ENCODE data around the gene RAF1.
"Not testable (repeated sequence)": the region's sequence is repeated elsewhere in the genome, so short reads cannot be mapped to it uniquely, and the experiment has no call there.

The RAF1 gene

DNA sequence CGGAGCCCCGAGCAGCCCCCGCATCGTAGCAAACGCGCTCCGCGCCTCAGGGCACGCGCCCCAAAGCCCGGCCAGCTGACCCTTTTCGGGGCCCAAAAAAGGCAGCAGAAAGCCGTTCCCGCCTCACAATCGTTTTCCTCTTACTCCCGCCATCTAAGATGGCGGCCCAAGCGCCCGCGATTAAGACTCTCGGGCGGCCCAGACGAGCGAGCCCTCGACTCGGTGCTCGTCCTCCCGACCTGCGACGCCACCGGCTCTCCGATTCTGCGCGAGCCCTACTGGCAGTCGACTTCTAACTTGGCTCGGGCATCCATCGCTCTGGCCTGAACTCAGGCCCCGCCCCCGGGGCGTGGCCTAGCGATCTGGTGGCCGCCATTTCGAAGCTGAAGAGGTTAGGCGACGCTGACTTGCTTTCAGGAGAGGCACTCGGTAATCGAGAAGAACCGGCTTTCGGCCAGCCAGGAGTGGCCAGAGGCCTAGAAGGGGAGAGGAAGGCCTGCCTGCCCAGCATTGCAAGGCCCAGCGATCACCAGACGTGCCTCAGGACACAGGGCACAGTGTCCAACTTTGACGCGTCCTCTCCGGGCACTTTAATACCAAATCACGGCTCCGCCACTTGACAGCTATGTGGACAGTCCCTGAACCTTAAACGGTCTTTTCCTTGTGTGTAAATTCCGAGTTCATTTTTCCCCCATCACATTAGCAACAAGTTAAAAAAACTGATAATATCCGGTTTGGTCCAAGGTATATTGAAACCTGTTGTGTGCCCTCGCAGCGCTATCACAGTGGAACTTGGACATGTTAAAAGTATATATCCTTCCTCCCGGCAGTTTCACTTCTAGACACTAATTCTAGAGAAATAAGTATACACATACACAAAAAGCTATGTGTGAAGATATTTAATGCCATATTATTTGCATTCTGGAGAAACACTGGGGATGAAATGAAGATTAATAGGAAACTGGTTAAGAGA lies at the start of gene RAF1:
Gene RAF1 (minus strand): TSS at position 182 of the 973 bp plus-strand sequence. CDS start 45,396 bp downstream, outside the sequence.
- peak; percentile 98 for DNase-seq (ENCODE audit: low spot score)

DNA sequence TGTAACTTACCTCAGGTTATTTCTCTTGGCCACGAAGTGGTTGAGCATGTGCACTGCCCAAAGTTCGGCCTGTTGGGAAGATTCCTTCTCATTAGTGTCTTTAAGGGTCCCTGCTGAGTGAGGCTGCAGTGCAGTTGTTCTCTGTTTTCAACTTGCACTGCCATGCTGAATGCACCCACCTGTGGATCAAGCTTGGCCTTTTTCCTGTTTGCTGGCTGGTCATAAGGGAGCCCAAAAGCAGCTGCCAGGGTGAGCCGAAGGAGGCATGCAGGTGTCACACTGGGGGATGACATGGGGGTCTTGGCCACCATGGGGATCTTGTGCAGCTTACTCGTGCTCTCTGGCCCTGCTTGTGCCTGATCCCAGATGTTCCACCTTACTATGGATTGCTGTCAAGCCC lies 46.1 kb upstream of the RAF1 start:
- no peak for DNase-seq (ENCODE audit: low spot score)

DNA sequence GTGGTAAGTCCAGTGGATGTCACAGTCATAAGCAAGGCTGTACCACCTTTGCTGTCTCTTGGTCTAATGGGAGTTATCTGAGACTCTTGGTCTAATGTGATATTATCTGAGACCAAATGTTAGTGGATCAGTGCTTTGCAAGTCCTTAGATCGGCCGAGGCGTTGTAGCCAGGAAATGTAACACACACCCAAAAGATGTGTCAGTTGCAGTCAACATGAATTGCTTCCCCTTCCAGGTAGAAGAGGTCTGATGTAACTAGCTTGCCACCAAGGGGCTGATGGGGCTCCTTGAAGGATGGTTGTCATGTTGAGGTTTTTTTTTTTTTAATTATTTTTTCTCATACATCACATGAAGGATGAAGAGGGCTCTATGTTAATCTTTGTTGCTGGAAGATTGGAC lies 45.4 kb upstream of the RAF1 start:
- DNase-seq (ENCODE audit: low spot score): no peak

DNA sequence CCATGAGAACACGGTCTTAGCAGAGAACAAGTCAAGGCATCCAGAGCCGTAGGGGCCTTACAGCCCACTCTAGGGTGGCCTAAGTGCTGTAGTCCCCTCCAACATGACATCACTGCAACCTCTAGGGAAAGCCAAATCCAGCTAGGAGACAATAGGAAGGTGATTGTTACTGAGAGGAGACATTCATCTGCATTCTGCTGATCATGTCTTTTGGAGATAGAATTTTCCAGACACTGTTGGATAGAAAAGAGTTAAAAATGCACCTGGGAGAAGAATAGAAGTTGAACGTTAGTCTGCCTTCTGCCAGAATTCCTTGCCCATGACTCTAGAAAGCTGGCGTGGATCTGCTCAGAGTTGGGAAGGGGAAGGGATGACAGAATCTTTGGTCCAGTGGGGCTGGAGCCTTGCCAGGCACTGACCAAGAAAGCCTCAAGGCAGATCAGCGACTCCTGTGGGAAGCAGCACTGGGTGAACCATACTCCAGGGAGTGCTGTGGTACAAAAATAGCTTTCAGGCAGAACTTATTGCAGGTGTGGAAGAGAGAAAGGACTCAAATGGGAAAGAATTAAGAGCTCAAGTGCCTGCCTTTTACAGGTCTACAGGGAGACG lies 44.8 kb upstream of the RAF1 start:
- DNase-seq (ENCODE audit: low spot score): no peak

DNA sequence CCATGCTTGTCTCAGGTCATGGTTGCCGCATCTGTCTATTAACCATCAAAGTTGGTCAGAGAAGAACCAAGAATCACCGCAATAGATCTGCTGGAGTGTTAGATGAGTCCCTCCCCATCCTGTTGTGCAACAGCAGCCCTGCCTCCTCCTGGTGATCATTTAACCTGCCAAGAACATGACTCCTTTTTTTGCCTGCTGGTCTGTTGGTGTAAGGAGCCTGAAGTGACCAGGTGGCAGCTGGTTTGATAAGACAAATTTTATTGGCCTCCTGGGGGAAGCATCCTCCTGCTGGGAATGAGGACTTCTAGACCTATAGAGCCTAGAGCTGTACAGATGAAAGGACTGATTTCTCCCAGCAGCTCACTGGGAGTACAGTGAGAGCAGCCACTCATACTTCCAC lies 43.5 kb upstream of the RAF1 start:
- DNase-seq (ENCODE audit: low spot score): no peak

DNA sequence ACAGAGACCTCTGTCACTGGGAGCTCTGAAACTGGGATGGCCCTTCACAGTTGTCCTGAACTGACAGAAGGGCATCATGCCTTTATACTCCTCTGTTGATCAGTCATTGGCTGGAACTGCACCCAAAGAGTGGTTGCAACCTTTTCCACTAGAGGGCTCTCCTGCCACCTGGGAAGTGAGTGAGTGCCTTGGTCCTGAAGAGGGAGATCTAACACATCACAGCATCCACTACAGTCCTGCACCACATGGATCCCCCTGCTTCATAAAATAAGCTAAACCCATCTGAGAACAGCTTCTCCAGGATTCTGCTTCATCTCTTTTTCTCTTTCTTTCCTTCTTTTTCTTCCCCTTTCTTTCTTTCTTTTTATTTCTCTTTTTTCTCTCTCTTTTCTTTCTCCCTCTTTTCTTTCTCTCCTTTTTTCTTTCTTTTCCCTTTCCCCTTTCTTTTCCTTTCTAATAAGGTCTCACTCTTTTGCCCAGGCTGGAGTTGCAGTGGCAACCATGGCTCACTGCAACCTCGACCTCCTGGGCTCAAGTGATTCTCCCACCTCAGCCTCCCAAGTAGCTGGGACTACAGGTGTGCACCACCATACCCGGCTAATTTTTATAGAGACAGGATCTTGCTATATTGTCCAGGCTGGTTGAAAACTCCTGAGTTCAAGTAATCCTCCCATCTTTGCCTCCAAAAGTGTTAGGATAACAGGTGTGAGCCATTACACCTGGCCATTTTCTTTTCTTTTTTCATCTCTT lies 42.8 kb upstream of the RAF1 start:
- peak; percentile 80 for DNase-seq (ENCODE audit: low spot score)

DNA sequence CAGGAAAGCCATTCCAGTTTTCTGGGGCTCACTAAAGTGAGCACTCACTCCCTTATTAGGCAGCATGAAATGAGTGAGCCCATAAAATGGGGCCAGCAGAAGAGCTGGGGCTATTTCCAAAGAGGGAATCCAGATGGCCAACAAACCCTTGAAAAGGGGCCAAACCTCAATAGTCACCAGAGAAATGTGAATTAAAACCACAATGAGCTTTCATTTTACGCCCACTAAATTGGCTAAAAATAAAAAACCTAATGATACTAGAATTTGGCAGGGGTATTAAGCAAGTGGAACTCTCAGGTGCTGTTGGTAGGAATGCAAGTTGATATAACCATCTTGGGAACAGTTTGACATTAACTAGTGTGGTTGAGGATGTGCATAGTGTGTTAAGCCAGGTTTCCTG lies 42.1 kb upstream of the RAF1 start:
- no peak for DNase-seq (ENCODE audit: low spot score)

DNA sequence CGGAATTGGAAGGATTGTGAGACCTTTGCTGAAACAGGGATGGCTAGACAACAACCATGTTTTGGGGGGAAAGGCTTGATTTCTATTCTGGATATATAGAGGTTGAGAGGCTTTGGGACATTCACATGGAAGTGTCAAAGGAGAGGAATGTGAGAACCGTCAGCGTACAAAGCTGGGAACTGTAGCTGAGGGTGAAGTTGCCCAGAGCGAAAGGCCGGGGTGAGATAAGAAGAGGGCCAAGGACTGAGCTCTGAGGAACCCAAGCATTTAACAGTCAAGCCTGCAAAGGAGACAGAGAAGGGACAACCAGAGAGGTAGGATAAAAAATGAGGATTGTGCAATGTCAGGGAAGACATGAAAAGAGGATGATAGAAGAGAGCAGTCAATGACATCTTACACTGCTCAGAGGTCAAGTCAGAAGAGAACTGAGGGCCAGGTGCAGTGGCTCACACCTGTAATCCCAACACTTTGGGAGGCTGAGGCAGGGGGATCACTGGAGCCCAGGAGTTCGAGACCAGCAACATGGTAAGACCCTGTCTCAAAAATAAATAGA lies 41.5 kb upstream of the RAF1 start:
- DNase-seq (ENCODE audit: low spot score): no peak

DNA sequence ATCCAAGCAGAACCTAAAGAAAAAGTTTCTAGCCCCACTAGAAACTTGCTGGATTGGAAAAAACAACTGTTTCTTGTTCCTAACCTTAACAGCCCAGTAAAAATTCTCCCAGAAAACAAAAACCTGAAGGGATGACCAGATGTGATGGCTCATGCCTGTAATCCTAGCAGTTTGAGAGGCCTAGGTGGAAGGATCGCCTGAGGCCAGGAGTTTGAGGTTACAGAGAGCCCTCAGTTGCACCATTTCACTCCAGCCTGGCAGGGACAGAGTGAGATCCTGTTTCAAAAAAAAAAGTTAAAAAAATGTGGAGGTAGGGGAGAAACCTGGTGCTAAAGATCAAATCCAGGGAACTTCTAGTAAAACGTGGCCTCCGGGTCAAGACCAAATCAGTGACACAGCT lies 38.6 kb upstream of the RAF1 start:
- no peak for DNase-seq (ENCODE audit: low spot score)

DNA sequence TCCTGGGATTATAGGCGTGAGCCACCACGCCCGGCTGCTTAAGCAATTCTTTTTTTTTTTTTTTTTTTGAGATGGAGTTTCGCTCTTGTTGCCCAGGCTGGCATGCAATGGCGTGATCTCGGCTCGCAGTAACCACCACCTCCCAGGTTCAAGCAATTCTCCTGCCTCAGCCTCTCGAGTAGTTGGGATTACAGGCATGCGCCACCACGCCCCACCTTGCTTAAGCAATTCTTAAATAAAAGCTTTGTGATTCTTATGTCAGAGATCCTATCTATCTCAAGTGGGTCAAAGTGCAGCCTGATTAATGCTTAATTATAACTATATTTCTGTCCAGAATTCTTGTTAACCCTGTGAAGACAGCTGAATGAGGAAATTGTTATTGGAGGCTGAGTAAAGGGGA lies 37.7 kb upstream of the RAF1 start:
- not testable (repeated sequence) for DNase-seq (ENCODE audit: low spot score)

DNA sequence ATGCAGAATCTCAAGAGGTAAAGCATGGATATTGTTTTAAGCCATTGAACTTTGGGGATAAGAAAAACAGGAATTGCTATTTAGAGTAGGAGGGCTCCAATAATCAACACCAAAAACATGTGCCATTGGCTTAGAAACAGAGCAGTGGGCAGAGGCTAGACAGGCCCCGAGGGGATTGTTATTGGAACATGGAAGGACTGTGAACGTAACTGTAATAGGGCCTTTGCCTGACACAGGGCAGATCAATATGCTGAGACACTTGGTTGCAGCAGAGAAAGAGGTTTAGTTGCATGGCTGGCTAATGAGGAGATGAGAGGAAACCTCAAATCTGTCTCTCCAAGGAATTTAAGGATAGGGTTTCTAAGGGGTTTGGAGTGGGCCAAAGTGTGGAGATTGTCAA lies 36.9 kb upstream of the RAF1 start:
- no peak for DNase-seq (ENCODE audit: low spot score)

DNA sequence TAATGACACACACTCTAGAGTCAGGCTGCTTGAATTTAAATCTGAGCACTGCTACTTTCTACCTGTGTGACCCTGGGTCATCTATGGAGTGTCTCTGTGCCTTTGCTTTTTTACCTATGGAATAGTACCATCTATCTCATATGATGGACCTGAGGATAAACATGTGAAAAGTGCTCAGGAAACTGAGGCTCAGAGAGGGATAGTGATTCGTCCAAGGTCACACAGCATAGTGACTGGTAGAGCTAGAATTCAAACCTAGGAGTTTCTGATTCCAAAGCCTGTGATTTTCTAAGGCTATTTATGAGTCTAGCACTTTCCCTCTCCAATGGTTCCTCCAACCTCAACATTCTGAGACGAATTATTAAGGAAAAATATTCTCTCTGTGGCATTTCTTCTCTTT lies 32.0 kb upstream of the RAF1 start:
- DNase-seq (ENCODE audit: low spot score): no peak

DNA sequence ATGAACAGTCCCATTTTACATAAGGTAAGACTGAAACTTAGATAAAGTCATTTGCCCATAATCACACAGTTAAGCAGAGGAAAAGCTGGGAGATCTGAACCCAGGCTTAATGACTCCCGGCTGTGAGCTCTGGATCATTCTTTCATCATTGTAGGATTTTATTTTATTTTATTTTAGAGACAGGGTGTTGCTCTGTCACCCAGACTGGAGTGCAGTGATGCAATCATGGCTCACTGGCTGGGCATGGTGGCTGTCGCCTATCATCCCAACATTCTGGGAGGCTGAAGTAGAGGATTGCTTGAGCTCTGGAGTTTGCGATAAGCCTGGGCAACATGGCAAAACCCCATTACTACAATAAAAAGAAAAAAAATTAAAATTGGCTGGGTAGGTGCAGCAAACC lies 31.2 kb upstream of the RAF1 start:
- DNase-seq (ENCODE audit: low spot score): no peak

DNA sequence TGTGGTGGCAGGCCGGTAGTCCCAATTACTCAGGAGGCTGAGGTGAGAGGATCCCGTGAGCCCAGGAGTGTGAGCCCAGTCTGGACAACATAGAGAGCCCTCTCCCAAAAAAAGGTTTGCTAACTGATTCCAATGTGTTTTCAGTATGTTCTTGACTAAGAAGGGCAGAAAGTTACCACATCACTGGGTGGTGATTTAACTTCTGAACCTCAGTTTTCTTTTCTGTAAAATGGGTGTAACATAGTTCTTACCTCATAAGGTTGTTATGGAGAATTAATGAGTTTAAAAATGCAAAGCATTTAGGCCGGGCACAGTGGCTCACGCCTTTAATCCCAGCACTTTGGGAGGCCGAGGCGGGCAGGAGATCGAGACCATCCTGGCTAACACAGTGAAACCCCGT lies 28.5 kb upstream of the RAF1 start:
- DNase-seq (ENCODE audit: low spot score): no peak

DNA sequence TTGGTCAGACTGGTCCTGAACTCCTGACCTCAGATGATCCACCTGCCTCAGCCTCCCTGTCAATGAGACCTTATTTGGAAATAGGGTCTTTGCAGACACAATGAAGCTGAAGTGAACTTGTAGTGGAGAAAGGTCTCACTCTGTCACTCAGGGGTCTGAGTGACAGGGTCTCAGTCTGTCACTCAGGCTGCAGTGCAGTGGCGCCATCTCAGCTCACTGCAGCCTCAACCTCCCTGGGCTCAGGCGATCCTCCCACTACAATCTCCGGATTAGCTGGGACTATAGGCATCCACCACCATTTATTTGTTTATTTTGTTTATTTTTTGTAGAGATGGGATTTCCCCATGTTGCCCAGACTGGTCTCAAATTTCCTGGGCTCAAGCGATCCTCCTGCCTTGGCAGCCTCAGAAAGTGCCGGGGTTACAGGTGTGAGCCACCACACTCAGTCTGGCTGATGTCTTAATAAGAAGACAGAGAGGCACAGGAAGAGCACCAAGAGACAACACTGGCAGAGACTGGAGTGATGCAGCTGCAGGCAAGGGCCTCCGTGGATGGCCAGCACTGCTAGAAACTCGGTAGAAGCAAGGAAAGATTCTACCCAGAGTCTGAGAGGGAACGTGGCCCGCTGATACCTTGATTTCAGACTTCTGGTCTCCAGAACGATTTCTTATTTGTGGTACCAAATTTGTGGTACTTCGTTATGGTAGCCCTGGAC lies 26.2 kb upstream of the RAF1 start:
- no peak for DNase-seq (ENCODE audit: low spot score)

DNA sequence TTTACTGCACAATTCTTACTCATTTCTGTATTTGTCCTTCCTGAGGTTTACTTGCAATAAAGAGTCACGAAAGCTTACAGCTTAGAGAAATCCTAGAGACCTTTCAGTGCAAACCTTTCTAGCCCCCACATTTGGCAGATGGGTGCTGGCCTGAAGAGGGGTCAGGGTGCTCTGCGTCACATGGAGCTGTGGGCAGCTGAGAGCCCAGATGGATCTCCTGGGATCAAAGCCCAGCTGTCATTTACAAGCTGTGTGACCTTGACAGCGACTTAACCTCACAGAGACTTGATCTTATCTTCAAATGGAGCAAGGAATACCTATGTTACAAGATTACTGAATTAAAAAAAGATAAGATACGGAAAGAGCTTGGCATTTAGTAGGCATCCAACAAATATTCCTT lies 24.0 kb upstream of the RAF1 start:
- DNase-seq (ENCODE audit: low spot score): no peak

DNA sequence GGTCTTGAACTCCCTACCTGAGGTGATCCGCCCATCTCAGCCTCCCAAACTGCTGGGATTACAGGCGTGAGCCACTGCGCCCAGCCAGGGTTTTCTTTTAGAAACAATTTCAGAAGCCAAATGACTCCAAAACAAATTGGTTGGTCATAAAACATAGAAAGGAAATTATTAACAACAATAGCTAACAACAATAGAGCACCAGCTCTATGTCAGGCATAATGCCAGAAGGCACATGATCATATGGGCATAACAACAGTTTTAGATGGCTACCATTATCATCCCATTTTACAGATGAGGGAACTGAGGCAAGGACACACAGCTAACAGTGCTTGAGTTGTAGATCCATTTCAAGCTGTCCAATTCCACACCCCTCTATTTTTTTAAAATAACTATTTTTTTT lies 22.2 kb upstream of the RAF1 start:
- no peak for DNase-seq (ENCODE audit: low spot score)

DNA sequence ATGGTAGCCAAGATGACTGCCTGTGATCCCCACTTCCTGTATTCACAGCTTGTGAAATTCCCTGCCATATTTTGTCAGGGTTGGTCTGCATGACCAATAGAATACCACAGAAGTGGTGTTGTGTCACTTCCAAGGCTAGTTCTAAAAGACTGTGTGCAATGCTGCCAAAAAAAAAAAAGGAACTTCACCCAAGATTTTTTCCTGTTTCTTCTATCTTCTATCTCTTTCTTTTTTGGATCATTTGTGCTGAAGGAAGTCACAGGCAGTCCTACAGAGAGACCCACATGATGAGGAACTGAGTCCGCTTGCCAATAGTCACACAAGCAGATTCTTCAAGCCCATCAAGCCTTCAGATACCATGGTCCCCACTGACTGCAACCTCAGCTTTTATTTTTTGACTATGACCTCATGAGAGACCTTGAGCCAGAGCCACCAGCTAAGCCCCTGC lies 18.1 kb upstream of the RAF1 start:
- DNase-seq (ENCODE audit: low spot score): no peak

DNA sequence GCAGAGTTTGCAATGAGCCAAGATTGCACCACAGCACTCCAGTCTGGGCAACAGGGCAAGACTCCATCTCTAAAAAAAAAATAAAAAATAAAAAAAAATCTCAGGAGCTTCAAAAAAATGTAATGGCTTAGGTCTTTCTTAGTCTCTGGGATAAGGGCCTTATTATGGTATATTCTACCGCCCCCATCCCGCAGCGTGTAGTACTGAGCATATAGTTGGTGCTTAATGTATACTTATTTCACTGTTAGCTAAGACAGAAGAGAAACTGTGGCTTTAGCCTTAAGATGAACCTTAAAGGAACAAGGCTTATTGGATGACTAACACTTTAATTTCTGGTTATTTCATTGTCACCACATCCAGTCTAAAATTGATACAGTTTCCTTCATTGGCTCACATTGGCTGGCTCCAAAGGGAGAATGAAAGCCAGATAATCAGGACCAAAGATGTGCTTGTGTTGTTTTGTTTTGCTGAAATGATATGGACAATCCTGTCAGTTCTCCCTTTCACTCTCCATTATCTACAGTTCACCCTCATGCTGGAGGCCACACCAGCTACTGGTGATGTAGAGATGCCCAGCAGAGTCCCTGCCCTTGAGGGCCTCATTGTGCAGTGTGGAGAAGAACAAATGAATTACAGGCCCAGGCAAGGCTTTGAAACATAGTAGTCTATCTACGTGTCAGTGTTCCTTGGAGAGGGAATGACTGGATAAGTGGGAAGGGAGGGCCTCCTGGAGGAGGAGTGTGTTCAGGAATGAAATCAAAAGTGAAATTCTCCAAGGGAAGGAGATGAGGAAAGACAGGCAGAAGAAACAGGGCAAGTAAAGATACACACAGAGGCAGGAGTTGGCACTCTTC lies 17.4 kb upstream of the RAF1 start:
- DNase-seq (ENCODE audit: low spot score): no peak

DNA sequence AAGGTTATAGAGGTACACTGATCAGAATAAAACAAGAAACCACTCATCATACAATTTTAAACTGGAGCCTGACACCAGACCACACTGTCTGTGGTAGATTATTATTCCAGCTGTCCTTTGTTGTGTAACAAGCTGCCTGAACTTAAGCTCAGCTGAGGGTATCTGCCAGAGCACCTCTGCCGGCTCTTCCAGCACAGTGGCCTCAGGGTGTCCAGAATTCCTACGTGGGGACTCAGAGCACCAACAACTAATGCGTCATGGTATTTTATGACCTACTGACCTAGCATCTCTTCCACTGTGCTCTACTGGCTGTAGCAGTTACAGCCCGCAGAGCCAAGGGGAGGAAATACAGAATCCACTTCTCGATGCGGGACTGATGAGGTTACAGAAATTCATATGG lies 15.6 kb upstream of the RAF1 start:
- DNase-seq (ENCODE audit: low spot score): peak; percentile 5

DNA sequence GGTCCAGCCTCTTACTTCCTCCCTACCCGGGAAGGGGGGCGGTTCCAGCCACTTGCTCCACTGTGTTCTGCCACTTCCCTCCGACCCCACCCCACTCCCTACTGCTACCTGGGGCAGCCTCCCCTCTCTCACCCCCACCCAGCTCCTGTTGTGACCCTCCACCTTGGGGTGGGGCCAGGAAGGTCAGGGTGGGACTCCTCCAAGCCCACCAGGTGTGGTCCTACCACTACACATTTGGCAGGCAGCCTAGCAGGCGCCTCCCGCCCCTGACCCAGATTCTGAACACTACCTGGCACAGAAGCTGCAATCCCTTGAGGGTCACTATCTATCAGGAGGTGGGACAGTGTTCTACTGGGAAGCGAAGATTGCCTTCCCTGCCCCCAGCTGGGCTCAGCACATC lies 13.7 kb upstream of the RAF1 start:
- DNase-seq (ENCODE audit: low spot score): no peak
